AG09309 (cell line): Measurements from ENCODE around the gene SLC16A1.

Experiments
- DNase-seq: peaks from one replicate; pipeline ENCODE4 v3.0.0-alpha.2; 2010; ENCODE audit warnings: low read depth
- H3K4me3 ChIP-seq: 2 replicates; pipeline ENCODE4 v1.5.1; 2011; ENCODE audit warnings: mild to moderate bottlenecking, low read depth, low read length, moderate library complexity; ENCODE audit not compliant: control insufficient read depth
- CTCF ChIP-seq: IDR thresholded peaks from 2 replicates; pipeline ENCODE4 v1.5.1; 2011; ENCODE audit warnings: mild to moderate bottlenecking, low read depth, low read length, inconsistent platforms; ENCODE audit not compliant: insufficient read depth, control insufficient read depth; ENCODE audit errors: missing control alignments

SLC16A1 gene

GRCh38 chr1:112866151-112866550 is 89.8 kb downstream of the SLC16A1 start:
- no peak overlapping the region for H3K4me3 ChIP-seq
- no peak for TF ChIP-seq CTCF
- peak; percentile 13 for DNase-seq

GRCh38 chr1:112862753-112863426 is 93.1 kb downstream of the SLC16A1 start:
- DNase-seq, result no peak
- no peak overlapping the region for H3K4me3 ChIP-seq
- TF ChIP-seq CTCF, result no peak
